Neural cell (in vitro differentiated cells): ENCODE results near the gene CRTAC1.

Source experiments
- POLR2AphosphoS5 ChIP-seq: IDR thresholded peaks from 2 replicates; pipeline ENCODE4 v1.6.1; 2012
- TF ChIP-seq, protein P1 (sequence below): fragments of 450-650 bp; IDR thresholded peaks from 2 replicates; pipeline ENCODE4 v1.5.1; 2014; ENCODE audit warnings: antibody characterized with exemption, mild to moderate bottlenecking, moderate library complexity; ENCODE audit not compliant: poor library complexity, severe bottlenecking
- TF ChIP-seq, protein P2 (sequence below): IDR thresholded peaks from 2 replicates; pipeline ENCODE4 v1.6.1; 2012; ENCODE audit warnings: borderline replicate concordance

DNA sequence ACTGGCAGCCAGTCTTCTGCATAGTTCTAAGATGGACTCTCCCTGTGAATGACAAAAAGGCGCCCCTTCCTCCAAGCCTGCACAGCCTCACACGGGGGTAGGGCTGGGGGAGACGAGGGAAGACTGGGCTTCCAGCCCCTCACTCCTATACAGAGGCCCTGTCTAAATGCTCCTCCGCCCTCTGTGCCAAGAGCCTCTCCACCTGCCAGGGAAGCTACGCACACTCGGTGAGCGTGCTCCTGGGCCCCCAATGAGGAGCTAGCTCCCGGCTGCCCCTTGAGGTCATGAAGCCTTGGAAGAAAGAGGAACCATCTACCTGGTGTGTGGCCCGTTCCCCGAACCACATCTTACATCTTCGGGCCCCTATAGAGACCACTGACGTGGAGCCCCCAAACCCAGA, 54.8 kb downstream of the CRTAC1 start:
- TF ChIP-seq, protein P1, sequence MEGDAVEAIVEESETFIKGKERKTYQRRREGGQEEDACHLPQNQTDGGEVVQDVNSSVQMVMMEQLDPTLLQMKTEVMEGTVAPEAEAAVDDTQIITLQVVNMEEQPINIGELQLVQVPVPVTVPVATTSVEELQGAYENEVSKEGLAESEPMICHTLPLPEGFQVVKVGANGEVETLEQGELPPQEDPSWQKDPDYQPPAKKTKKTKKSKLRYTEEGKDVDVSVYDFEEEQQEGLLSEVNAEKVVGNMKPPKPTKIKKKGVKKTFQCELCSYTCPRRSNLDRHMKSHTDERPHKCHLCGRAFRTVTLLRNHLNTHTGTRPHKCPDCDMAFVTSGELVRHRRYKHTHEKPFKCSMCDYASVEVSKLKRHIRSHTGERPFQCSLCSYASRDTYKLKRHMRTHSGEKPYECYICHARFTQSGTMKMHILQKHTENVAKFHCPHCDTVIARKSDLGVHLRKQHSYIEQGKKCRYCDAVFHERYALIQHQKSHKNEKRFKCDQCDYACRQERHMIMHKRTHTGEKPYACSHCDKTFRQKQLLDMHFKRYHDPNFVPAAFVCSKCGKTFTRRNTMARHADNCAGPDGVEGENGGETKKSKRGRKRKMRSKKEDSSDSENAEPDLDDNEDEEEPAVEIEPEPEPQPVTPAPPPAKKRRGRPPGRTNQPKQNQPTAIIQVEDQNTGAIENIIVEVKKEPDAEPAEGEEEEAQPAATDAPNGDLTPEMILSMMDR: no peak
- TF ChIP-seq, protein P2, sequence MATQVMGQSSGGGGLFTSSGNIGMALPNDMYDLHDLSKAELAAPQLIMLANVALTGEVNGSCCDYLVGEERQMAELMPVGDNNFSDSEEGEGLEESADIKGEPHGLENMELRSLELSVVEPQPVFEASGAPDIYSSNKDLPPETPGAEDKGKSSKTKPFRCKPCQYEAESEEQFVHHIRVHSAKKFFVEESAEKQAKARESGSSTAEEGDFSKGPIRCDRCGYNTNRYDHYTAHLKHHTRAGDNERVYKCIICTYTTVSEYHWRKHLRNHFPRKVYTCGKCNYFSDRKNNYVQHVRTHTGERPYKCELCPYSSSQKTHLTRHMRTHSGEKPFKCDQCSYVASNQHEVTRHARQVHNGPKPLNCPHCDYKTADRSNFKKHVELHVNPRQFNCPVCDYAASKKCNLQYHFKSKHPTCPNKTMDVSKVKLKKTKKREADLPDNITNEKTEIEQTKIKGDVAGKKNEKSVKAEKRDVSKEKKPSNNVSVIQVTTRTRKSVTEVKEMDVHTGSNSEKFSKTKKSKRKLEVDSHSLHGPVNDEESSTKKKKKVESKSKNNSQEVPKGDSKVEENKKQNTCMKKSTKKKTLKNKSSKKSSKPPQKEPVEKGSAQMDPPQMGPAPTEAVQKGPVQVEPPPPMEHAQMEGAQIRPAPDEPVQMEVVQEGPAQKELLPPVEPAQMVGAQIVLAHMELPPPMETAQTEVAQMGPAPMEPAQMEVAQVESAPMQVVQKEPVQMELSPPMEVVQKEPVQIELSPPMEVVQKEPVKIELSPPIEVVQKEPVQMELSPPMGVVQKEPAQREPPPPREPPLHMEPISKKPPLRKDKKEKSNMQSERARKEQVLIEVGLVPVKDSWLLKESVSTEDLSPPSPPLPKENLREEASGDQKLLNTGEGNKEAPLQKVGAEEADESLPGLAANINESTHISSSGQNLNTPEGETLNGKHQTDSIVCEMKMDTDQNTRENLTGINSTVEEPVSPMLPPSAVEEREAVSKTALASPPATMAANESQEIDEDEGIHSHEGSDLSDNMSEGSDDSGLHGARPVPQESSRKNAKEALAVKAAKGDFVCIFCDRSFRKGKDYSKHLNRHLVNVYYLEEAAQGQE: no peak
- TF ChIP-seq POLR2AphosphoS5: no peak
